Forelimb muscle (tissue), 1 donor: ENCODE results near the gene CREB3. TPM values are rescaled to one million over a fixed set of nuclear protein-coding genes. Genes with fewer than 3 reads are reported as not detected.

Experiments used
- DNase-seq: peaks from one replicate; pipeline ENCODE4 v3.0.0-alpha.2; 2013; ENCODE audit warnings: low read depth
- polyA plus RNA-seq: library from polyadenylated mRNA; unstranded; fragments of 120-200 nt; gene quantifications from one replicate; pipeline ENCODE4 v1.2.1, GENCODE V29; 2013; ENCODE audit not compliant: insufficient read length

The CREB3 gene
- polyA plus RNA-seq, 1 donor = 23.5 TPM

DNA sequence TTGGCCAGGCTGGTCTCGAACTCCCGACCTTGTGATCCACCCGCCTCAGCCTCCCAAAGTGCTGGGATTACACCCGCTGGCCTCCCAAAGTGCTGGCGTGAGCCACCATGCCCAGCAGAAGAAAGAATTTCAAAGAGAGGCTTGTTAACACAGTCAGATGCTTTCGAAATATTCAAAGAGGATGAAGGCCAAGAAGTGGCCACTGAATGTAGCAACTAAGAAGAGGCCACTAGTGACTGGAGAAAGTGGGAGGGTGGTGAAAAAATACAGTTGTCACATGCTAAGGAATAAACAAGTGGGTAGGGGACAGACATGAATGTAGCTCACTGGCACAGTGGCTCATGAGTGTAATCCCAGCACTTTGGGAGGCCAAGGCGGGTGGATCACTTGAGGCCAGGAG is 29.8 kb upstream of the CREB3 start:
- DNase-seq = no peak

- no peak for DNase-seq
Observed at GRCh38 chr9:35703906-35704672, 28.4 kb upstream of the CREB3 start.

GRCh38 chr9:35705372-35705771 is 27.1 kb upstream of the CREB3 start:
- DNase-seq = no peak

- no peak for DNase-seq
Observed at GRCh38 chr9:35705836-35706430, 26.5 kb upstream of the CREB3 start.

DNA sequence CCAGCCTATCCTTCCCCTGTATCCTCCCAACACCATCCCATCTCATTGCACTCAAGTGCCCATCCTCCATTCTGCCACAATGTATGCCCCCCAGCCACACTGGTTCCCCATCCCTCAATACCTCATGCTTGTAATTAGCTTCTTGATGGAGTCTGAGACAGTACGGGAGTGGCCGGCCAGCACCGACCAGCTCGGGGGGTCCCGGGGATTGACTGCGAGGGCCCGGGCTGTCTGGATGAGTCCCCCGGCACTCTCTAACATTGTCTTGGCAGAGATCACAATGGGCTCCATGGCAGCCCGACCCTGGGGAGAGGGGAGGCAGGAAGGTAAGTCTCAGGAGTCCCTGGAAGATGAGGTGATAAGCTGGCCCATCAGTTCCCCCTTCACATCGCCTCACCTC is 25.5 kb upstream of the CREB3 start:
- no peak for DNase-seq

- DNase-seq = no peak
Observed at GRCh38 chr9:35708146-35708545, 24.3 kb upstream of the CREB3 start.

DNA sequence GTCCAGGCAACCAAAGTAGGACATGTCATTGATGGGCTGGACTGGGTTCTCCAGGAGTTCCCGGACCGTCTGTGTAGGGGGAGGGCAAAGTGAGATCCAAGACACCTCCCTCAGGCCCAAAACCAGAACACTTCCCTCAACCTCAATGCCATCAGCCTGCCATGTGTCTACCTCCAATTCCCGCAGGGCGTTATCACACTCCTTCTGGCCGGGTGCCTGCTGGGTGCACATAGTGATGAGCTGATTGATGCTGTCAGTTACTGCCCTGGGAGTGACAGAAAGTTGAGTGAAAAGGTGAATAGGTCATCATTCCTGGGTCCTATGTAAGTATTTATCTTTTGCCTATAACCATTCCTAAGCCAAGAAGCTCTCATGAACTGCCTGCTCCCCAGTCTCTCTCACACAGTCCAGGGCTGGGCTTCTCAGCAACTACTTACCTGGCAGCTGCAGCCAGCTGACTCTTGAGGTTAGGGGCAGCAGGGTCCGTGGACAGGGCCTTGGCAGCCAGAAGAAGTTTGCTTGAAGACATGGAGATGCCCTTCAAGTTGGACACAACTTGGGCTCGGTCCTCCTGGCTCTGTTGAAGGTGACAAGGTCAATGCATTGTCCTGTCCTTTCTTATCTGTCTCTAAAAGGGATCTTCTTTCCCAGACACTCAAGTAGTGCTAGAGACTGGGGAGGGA is 21.5 kb upstream of the CREB3 start:
- DNase-seq = no peak

- no peak for DNase-seq
Observed at GRCh38 chr9:35711501-35712428, 20.7 kb upstream of the CREB3 start.

DNA sequence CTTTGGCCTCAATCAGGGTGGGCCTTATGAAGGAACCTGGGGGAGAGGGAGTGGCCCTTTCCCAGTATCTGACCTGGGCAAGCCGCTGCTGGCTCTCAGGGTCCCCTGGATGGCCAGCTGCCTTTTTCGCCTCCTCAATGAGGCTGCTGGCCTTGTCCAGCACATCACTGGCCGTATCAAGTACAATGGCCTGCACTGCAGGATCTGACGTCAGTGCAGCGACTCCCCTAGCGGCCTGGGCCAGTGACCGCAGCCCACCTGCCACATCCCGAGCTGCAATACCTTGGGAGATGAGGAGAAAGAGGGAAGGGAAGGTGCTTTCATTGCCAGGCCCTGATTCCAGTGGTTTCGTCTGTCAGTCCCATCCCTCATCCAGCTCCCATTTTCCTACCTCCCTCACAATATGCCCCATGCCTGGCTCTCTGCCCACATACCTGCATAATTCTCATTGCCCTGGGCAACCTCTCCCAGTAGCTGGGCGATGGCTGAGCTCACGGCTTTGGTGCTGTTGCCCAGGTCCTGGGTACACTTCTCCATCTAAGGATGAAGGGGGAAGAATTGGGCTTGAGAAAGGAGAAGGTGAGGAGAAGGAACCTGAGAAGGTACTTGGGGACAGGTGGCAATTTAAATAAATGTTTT is 19.6 kb upstream of the CREB3 start:
- DNase-seq = no peak

- DNase-seq = no peak
Observed at GRCh38 chr9:35713578-35713977, 18.9 kb upstream of the CREB3 start.

DNA sequence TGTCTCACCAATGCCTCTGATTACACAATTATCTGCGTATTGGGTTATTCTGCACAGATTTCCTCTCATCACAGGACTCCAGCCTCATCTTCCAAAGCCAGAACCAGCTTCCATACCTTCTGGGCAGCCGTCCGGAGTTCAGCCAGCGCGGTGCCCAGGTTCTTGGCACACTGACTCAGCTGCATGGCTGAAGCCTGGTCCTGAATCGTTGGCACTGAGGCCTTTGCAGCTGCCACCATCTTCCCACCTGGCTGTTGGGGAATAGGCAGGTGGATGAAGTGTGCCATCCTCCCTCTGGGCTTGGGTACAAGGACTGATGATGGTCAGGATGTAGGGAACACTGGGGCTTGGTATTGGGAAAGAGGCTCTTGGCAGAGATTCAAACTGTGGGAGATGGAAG is 18.3 kb upstream of the CREB3 start:
- no peak for DNase-seq

- no peak for DNase-seq
Observed at GRCh38 chr9:35714579-35715252, 17.8 kb upstream of the CREB3 start.

DNA sequence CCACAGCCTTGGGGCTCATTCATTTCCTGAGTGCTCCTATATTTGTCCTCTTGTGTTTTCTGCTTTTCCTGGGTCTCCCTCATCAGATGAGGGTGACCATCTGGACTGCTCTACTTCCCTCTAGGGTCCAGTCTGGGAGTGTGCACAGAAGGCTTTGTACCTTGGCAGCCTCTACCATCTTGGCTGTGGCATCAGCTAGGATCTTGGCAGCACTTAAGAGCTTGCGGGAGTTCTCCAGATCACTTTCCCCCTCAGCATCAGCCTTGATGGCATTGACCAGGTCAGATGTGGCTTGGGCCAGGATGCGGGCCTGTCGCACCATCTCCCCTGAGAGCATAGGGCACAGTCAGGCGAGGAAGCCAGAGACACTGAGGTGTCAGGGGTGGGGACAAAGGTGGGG is 16.2 kb upstream of the CREB3 start:
- no peak for DNase-seq

GRCh38 chr9:35717132-35717870 is 15.2 kb upstream of the CREB3 start:
- DNase-seq = no peak

GRCh38 chr9:35718721-35719511 is 13.6 kb upstream of the CREB3 start:
- DNase-seq = no peak

- no peak for DNase-seq
Observed at GRCh38 chr9:35719546-35719945, 12.9 kb upstream of the CREB3 start.

- DNase-seq = no peak
Observed at GRCh38 chr9:35723426-35723825, 9.0 kb upstream of the CREB3 start.

- DNase-seq = no peak
Observed at GRCh38 chr9:35723908-35724307, 8.6 kb upstream of the CREB3 start.

DNA sequence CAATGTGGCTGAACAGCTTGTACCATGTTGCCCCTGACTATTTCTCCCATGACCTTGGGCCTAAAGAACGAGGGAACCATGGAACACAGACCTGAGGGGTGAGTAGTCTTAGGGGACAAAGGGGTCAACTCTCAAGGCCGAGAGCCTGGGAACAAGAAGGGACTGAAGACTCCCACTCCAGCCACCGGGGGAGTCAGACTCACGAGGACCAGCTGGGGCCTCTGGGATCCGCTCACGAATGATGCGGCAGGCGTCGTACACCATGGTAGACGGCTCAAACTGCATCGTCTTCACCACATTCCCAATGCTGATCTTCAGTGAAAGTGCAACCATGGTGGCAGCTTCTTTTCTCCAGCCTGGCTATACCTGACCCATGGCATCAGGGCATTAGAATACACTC is 7.1 kb upstream of the CREB3 start:
- DNase-seq = no peak
